GM21529 (cell line): ENCODE results near the gene SYCP1.
"Not testable (repeated sequence)": the region's sequence is repeated elsewhere in the genome, so short reads cannot be mapped to it uniquely, and the experiment has no call there.

Experiments used
- ATAC-seq: cut with Tn5 transposase; IDR thresholded peaks from one replicate; pipeline ENCODE4 v1.9.1; 2021; ENCODE audit not compliant: unreplicated experiment

The SYCP1 gene

GRCh38 chr1:114956570-114956969, 101.9 kb downstream of the SYCP1 start:
- no peak for ATAC-seq

- ATAC-seq: no peak
Measured at GRCh38 chr1:114959423-114959822, 104.8 kb downstream of the SYCP1 start.

- no peak for ATAC-seq
Measured at GRCh38 chr1:114976891-114977290, 122.2 kb downstream of the SYCP1 start.

GRCh38 chr1:114979278-114979891, 124.7 kb downstream of the SYCP1 start:
- ATAC-seq: no peak

GRCh38 chr1:114982251-114982650, 127.6 kb downstream of the SYCP1 start:
- ATAC-seq: no peak

- ATAC-seq: no peak
Measured at GRCh38 chr1:114986286-114986685, 131.6 kb downstream of the SYCP1 start.

- no peak for ATAC-seq
Measured at GRCh38 chr1:114988095-114988494, 133.4 kb downstream of the SYCP1 start.

- ATAC-seq: no peak
Measured at GRCh38 chr1:114997510-114998289, 143.0 kb downstream of the SYCP1 start.

GRCh38 chr1:115006191-115006590, 151.5 kb downstream of the SYCP1 start:
- no peak for ATAC-seq

GRCh38 chr1:115012006-115012405, 157.3 kb downstream of the SYCP1 start:
- ATAC-seq: no peak

- ATAC-seq: no peak
Measured at GRCh38 chr1:115012434-115012833, 157.8 kb downstream of the SYCP1 start.

- no peak for ATAC-seq
Measured at GRCh38 chr1:115013792-115014191, 159.1 kb downstream of the SYCP1 start.

GRCh38 chr1:115019549-115019948, 164.9 kb downstream of the SYCP1 start:
- ATAC-seq: not testable (repeated sequence)

GRCh38 chr1:115021145-115021544, 166.5 kb downstream of the SYCP1 start:
- ATAC-seq: no peak

GRCh38 chr1:115023593-115023992, 168.9 kb downstream of the SYCP1 start:
- ATAC-seq: no peak

- ATAC-seq: no peak
Measured at GRCh38 chr1:115029526-115029925, 174.9 kb downstream of the SYCP1 start, which contains the start of gene TSHB. TSS of gene TSHB (plus strand) at chr1:115029826. CDS start at chr1:115033363, 3,537 bp downstream.

- no peak for ATAC-seq
Measured at GRCh38 chr1:115031595-115031994, 176.9 kb downstream of the SYCP1 start.

GRCh38 chr1:115035652-115036051, 181.0 kb downstream of the SYCP1 start:
- no peak for ATAC-seq

- ATAC-seq: no peak
Measured at GRCh38 chr1:115036814-115037507, 182.3 kb downstream of the SYCP1 start.

- no peak for ATAC-seq
Measured at GRCh38 chr1:115040501-115040900, 185.8 kb downstream of the SYCP1 start.

- ATAC-seq: no peak
Measured at GRCh38 chr1:115041654-115042053, 187.0 kb downstream of the SYCP1 start.
